Measurements from ENCODE around the gene TCAF2. TPM values are rescaled to one million over a fixed set of nuclear protein-coding genes. Genes with fewer than 3 reads are reported as not detected.

Gene TCAF2
- total RNA-seq, 1 experiment from 2014 or later = 23.0 TPM

Small RNAs within 50 kb of the gene (small RNA-seq; reads per million reads assigned to genes)
- gene AC073264.2 = 0 reads per million in 2 experiments
- gene RNU6-162P = 0 reads per million in 2 experiments

Other genes with a start within 250 kb of the TCAF2 start
- 45.7 and 57.4 TPM in 2 replicates for gene ZYX, start 239.6 kb upstream of the TCAF2 start, total RNA-seq (2014; rRNA removed; shearing (Covaris generic))
- not detected in 2 replicates for gene EPHA1, start 212.1 kb upstream of the TCAF2 start, total RNA-seq (2014; rRNA removed; shearing (Covaris generic))
- not detected in 2 replicates for gene TAS2R60, start 177.5 kb upstream of the TCAF2 start, total RNA-seq (2014; rRNA removed; shearing (Covaris generic))
- gene TAS2R41, start 143.1 kb upstream of the TCAF2 start, total RNA-seq (2014; rRNA removed; shearing (Covaris generic)) = not detected in 2 replicates
- not detected in 2 replicates for gene CTAGE15, start 49.2 kb upstream of the TCAF2 start, total RNA-seq (2014; rRNA removed; shearing (Covaris generic))
- gene CTAGE6, start 136.7 kb downstream of the TCAF2 start, total RNA-seq (2014; rRNA removed; shearing (Covaris generic)) = 0.64 and 0.95 TPM in 2 replicates

Measured in NCI-H460 (cell line).